Fibroblast of skin of right biceps (primary cell): Measurements from ENCODE around the gene HOTAIR.

ENCODE experiments used
- DNase-seq: peaks from one replicate; pipeline ENCODE4 v3.0.0-alpha.2; 2013

HOTAIR gene

GRCh38 chr12:53972152-53972702, 2.5 kb downstream of the HOTAIR start:
- DNase-seq: no peak

- no peak for DNase-seq
Measured at GRCh38 chr12:53971686-53972085, 3.1 kb downstream of the HOTAIR start.

GRCh38 chr12:53971129-53971528, 3.6 kb downstream of the HOTAIR start:
- no peak for DNase-seq

GRCh38 chr12:53970451-53970850, 4.3 kb downstream of the HOTAIR start:
- DNase-seq: no peak

GRCh38 chr12:53969588-53970259, 5.0 kb downstream of the HOTAIR start:
- DNase-seq: no peak

GRCh38 chr12:53968214-53969127, 6.3 kb downstream of the HOTAIR start:
- DNase-seq: no peak

- no peak for DNase-seq
Measured at GRCh38 chr12:53967421-53967925, 7.3 kb downstream of the HOTAIR start.

- no peak for DNase-seq
Measured at GRCh38 chr12:53966385-53967133, 8.2 kb downstream of the HOTAIR start.

- DNase-seq: no peak
Measured at GRCh38 chr12:53966085-53966384, 8.7 kb downstream of the HOTAIR start.

GRCh38 chr12:53965281-53966084, 9.3 kb downstream of the HOTAIR start:
- DNase-seq: no peak

- no peak for DNase-seq
Measured at GRCh38 chr12:53964315-53964713, 10.4 kb downstream of the HOTAIR start.

GRCh38 chr12:53963434-53964314, 11.1 kb downstream of the HOTAIR start:
- no peak for DNase-seq

GRCh38 chr12:53963005-53963404, 11.7 kb downstream of the HOTAIR start:
- no peak for DNase-seq

GRCh38 chr12:53961025-53961761, 13.6 kb downstream of the HOTAIR start:
- no peak for DNase-seq

- no peak for DNase-seq
Measured at GRCh38 chr12:53960187-53961024, 14.3 kb downstream of the HOTAIR start.

GRCh38 chr12:53959314-53959713, 15.4 kb downstream of the HOTAIR start:
- DNase-seq: no peak

- DNase-seq: no peak
Measured at GRCh38 chr12:53958128-53958527, 16.6 kb downstream of the HOTAIR start.

GRCh38 chr12:53956914-53957536, 17.7 kb downstream of the HOTAIR start:
- DNase-seq: no peak
